Thyroid gland (tissue), 4 donors: Measurements from ENCODE around the gene TAF6L. TPM values are rescaled to one million over a fixed set of nuclear protein-coding genes. Genes with fewer than 3 reads are reported as not detected.
A peak's percentile ranks its signal among the peaks of the same experiment; 100 is the strongest.
"Not testable (repeated sequence)": the region's sequence is repeated elsewhere in the genome, so short reads cannot be mapped to it uniquely, and the experiment has no call there.

Experiments
- DNase-seq, 2 donors: peaks; one replicate each; pipeline ENCODE4 v3.0.0-alpha.2; 2019
- H3K27ac ChIP-seq, 3 donors: fragments of 200-600 bp; sonication (generic); 1 replicate in 2 of 3; 2 replicates in 1 of 3; pipeline ENCODE4 v1.5.1; 2016 to 2019; ENCODE audit warnings: mild to moderate bottlenecking in 1 of 3, moderate library complexity in 1 of 3
- H3K27me3 ChIP-seq: fragments of 200-600 bp; sonication (generic); one replicate; pipeline ENCODE4 v1.5.1; 2019
- H3K36me3 ChIP-seq, 2 donors: fragments of 200-600 bp; sonication (generic); one replicate each; pipeline ENCODE4 v1.5.1; 2016 to 2019
- H3K4me1 ChIP-seq, 2 donors: fragments of 200-600 bp; sonication (generic); one replicate each; pipeline ENCODE4 v1.5.1; 2017 to 2019
- H3K4me3 ChIP-seq, 3 donors: fragments of 200-600 bp; sonication (generic); replicated peaks in 1 of 3; 1 replicate in 2 of 3; 2 replicates in 1 of 3; pipeline ENCODE4 v1.5.1; 2016; ENCODE audit warnings: mild to moderate bottlenecking in 1 of 3
- H3K9me3 ChIP-seq: fragments of 200-600 bp; sonication (generic); one replicate; pipeline ENCODE4 v1.5.1; 2017
- POLR2A ChIP-seq, 2 donors: fragments of 450-650 bp; IDR thresholded peaks; one replicate each; pipeline ENCODE4 v1.6.1; 2017; ENCODE audit warnings: antibody characterized with exemption in 2 of 2, mild to moderate bottlenecking in 2 of 2, moderate library complexity in 1 of 2
- WGBS, 2 donors: methylation state at CpG; one replicate each; pipeline ENCODE4 v1.1.5; 2017; 5-methylcytosine and 5-hydroxymethylcytosine counted together
- intact Hi-C: fragments of 100-400 bp; cut with DNase I; formaldehyde crosslinking; loops from one replicate; pipeline ENCODE4 v1.15.1; 2023
- total RNA-seq, 4 donors: library from RNA; depleted of rRNA; stranded (reverse); fragments of >200 nt; gene quantifications; one replicate each; pipeline ENCODE4 v1.2.3, GENCODE V29; 2016
- TF ChIP-seq, protein P1 (sequence below), 6 experiments: fragments of 200-600 bp in 3 of 6; fragments of 450-650 bp in 3 of 6; sonication (generic) in 3 of 6; IDR thresholded peaks; one replicate each; pipeline ENCODE4 v1.5.1; 2016 to 2019; ENCODE audit warnings: antibody characterized with exemption in 6 of 6, mild to moderate bottlenecking in 2 of 6, inconsistent platforms in 1 of 6, moderate library complexity in 1 of 6

The TAF6L gene
- total RNA-seq, 4 donors from 2014 or later: 41.2 to 55.0 (median 45.5) TPM

DNA sequence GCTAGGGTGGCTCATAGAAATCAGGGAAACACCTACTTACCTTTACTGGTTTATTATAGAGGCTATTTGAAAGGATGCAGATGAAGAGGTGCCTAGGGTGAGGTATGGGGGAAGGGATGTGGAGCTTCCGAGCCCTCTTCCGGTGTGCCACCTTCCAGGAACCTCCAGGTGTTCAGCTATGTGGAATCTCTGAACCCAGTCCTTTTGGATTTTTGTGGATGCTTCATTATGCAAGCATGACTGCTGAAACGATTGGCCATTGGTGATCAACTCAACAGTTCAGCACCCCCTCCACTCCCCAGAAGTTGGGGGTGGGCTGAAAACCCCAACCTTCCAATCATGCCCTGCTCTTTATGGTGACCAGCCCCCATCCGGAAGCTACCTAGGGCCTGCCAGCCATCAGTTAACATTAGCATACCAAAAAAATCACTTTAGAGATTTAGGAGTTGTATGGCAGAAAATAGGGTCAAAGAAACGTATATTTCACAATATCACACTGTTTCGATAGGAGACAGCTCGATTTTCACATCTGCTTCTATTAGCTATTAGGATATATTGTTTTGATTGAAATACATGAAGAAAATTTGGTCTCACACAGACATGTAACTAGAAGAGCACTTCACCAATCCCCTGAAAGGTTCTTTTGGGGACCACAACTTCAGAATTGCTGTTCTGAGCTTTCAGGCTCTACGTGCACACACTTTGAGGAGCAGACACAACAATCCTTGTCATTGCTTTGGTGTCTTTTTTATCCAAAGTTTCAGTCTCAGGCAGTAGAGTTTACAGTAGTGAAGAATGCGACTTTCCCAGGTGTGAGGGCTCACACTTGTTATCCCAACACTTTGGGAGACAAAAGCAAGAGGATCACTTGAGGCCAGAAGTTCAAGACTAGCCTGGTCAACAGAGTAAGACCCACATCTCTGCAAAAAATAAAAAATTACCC, 13.1 kb upstream of the TAF6L start:
- Histone ChIP-seq H3K4me3 (no peak overlapping the region), H3K9me3 (no peaks in the 10 kb centered on the region), H3K27ac (no peak overlapping the region), H3K36me3 (no peaks in the 10 kb centered on the region), H3K4me1 (peaks cover 13 to 19% of the 10 kb centered on the region in 2 donors), H3K27me3 (no peaks in the 10 kb centered on the region)
- intact Hi-C loops: no loop called here
- TF ChIP-seq, protein P1, sequence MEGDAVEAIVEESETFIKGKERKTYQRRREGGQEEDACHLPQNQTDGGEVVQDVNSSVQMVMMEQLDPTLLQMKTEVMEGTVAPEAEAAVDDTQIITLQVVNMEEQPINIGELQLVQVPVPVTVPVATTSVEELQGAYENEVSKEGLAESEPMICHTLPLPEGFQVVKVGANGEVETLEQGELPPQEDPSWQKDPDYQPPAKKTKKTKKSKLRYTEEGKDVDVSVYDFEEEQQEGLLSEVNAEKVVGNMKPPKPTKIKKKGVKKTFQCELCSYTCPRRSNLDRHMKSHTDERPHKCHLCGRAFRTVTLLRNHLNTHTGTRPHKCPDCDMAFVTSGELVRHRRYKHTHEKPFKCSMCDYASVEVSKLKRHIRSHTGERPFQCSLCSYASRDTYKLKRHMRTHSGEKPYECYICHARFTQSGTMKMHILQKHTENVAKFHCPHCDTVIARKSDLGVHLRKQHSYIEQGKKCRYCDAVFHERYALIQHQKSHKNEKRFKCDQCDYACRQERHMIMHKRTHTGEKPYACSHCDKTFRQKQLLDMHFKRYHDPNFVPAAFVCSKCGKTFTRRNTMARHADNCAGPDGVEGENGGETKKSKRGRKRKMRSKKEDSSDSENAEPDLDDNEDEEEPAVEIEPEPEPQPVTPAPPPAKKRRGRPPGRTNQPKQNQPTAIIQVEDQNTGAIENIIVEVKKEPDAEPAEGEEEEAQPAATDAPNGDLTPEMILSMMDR (IDR thresholded peaks at IDR 0.05): no peak
- no peak for TF ChIP-seq POLR2A (IDR thresholded peaks at IDR 0.05)
- WGBS, 2 donors: 59% methylated on average over 9 of the region's 9 CpGs
- DNase-seq: no peak

DNA sequence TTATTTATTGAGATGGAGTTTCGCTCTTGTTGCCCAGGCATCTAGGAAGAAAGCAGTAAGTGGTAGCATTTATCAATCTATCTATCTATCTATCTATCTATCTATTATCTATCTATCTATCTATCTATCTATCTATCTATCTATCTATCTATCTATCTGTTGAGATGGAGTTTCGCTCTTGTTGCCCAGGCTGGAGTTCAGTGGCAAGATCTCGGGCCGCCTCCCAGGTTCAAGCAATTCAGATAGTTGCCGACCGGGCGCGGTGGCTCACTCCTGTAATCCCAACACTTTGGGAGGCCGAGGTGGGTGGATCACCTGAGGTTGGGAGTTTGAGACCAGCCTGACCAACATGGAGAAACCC, 10.3 kb upstream of the TAF6L start:
- H3K4me3 ChIP-seq: peak overlapping the region in 1 of 3 donors; percentile 81
- peaks cover 9 to 11% of the 10 kb centered on the region in 2 donors for H3K4me1 ChIP-seq
- DNase-seq, H3K36me3 ChIP-seq, H3K9me3 ChIP-seq, intact Hi-C loops, H3K27me3 ChIP-seq: not testable (repeated sequence)
- peak overlapping the region in 2 of 3 donors; percentile 48 to 74 for H3K27ac ChIP-seq
- WGBS, 2 donors: 37 to 46% methylated on average over 9 of the region's 9 CpGs

DNA sequence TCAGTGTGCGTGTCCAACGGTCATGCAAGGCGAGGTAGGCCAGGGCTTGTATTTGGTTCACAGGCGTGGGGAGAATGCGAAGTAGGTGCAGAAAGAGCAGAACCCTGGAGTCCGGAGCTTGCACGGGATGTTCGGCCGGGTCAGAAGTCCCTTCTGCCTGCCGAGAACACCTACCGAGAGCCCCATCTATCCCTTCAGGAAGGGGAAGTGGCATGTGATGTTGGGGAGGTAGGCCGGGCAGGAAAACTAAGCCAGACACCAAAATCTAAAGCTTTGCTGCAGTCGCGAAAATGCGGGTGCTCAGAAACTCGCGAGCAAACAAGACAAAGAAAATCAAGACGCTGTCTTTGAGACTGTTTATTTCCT, 435 bp upstream of the TAF6L start:
- H3K27ac ChIP-seq: peak overlapping the region; percentile 89 to 98 (median 95)
- H3K27me3 ChIP-seq: no peaks in the 10 kb centered on the region
- H3K4me3 ChIP-seq: peak overlapping the region in 2 of 3 donors; percentile 2 to 40
- 3 to 5% methylated on average over 18 of the region's 18 CpGs for WGBS, 2 donors
- peaks cover 12 to 23% of the 10 kb centered on the region in 2 donors for H3K4me1 ChIP-seq
- H3K36me3 ChIP-seq: peaks cover 8 to 11% of the 10 kb centered on the region in 2 donors
- peak; percentile 40 to 48 for DNase-seq
- H3K9me3 ChIP-seq: no peaks in the 10 kb centered on the region
- TF ChIP-seq, protein P1 (IDR thresholded peaks at IDR 0.05): no peak
- TF ChIP-seq POLR2A (IDR thresholded peaks at IDR 0.05): no peak
- intact Hi-C loops: no loop called here

DNA sequence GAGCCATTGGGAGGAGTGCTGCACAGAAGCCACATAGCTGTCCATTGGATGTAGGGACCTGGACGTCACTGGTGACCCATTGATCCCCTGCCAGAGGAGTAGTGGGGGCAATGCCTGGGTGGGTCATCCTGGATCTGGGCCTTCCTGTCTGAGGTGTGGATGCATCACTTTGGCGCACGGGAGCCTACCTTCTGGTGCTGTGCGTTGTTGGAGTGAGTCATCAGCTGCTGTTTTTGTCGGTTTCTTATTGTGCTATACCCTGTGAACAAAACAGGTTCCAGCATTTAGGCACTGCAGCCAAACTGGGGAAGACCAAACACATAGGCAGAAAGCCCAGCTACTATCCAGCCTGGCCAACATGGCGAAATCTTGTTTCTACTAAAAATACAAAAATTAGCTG, 3.2 kb downstream of the TAF6L start:
- Histone ChIP-seq H3K36me3 (peaks cover 0 to 37% of the 10 kb centered on the region in 2 donors), H3K27ac (no peak overlapping the region), H3K4me3 (no peak overlapping the region), H3K4me1 (peaks cover 12 to 23% of the 10 kb centered on the region in 2 donors), H3K9me3 (no peaks in the 10 kb centered on the region), H3K27me3 (no peaks in the 10 kb centered on the region)
- no peak for DNase-seq
- WGBS, 2 donors: 95 to 96% methylated on average over 6 of the region's 6 CpGs
- TF ChIP-seq, protein P1 (IDR thresholded peaks at IDR 0.05): no peak
- no peak for TF ChIP-seq POLR2A (IDR thresholded peaks at IDR 0.05)
- intact Hi-C loops: no loop called here

DNA sequence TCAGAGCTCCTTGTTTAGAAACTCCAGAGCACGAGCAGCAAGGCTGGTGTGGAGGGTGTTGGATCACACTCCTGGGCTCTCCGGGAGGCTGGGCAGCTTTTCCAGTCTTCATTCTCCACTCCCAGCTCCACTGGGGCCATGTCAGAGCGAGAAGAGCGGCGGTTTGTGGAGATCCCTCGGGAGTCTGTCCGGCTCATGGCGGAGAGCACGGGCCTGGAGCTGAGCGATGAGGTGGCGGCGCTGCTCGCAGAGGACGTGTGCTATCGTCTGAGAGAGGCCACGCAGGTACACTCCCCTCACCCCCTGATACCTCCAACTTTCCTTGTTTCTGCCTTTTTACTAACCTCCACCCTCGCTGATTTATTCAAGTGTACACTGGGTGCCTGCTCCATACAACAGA, 4.5 kb downstream of the TAF6L start:
- H3K27ac ChIP-seq: no peak overlapping the region
- intact Hi-C loops: no loop called here
- H3K27me3 ChIP-seq: no peaks in the 10 kb centered on the region
- H3K4me1 ChIP-seq: peaks cover 6 to 12% of the 10 kb centered on the region in 2 donors
- H3K4me3 ChIP-seq: no peak overlapping the region
- DNase-seq: no peak
- peaks cover 0 to 37% of the 10 kb centered on the region in 2 donors for H3K36me3 ChIP-seq
- TF ChIP-seq, protein P1 (IDR thresholded peaks at IDR 0.05): no peak
- no peak for TF ChIP-seq POLR2A (IDR thresholded peaks at IDR 0.05)
- H3K9me3 ChIP-seq: no peaks in the 10 kb centered on the region
- 93 to 95% methylated on average over 17 of the region's 17 CpGs for WGBS, 2 donors
